Smooth muscle cell (in vitro differentiated cells): Measurements from ENCODE around the gene C16orf54. TPM values are rescaled to one million over a fixed set of nuclear protein-coding genes. Genes with fewer than 3 reads are reported as not detected.

Experiments
- DNase-seq: peaks from one replicate; lab custom pipeline; 2025; ENCODE audit not compliant: unreplicated experiment; lab: John Stamatoyannopoulos, UW
- H2AFZ ChIP-seq: fragments of 200-600 bp; sonication (generic); 2 replicates; pipeline ENCODE4 v1.6.0; 2016; ENCODE audit warnings: antibody characterized with exemption, low read depth, mild to moderate bottlenecking
- H3F3A ChIP-seq: fragments of 200-600 bp; sonication (generic); 2 replicates; pipeline ENCODE4 v1.6.0; 2017; ENCODE audit warnings: antibody characterized with exemption, low read depth
- H3K27ac ChIP-seq: fragments of 200-600 bp; sonication (generic); 2 replicates; pipeline ENCODE4 v1.5.1; 2016; ENCODE audit warnings: low read depth, mild to moderate bottlenecking
- H3K27me3 ChIP-seq: fragments of 200-600 bp; sonication (generic); 2 replicates; pipeline ENCODE4 v1.6.1; 2016; ENCODE audit warnings: low read depth, mild to moderate bottlenecking
- H3K36me3 ChIP-seq: fragments of 200-600 bp; sonication (generic); 2 replicates; pipeline ENCODE4 v1.5.1; 2016; ENCODE audit warnings: low read depth
- H3K4me1 ChIP-seq: fragments of 200-600 bp; sonication (generic); 2 replicates; pipeline ENCODE4 v1.5.1; 2016; ENCODE audit warnings: low read depth
- H3K4me2 ChIP-seq: fragments of 200-600 bp; sonication (generic); 2 replicates; pipeline ENCODE4 v1.6.0; 2016; ENCODE audit warnings: mild to moderate bottlenecking
- H3K4me3 ChIP-seq: fragments of 200-600 bp; sonication (generic); 2 replicates; pipeline ENCODE4 v1.5.1; 2016; ENCODE audit warnings: mild to moderate bottlenecking
- H3K79me2 ChIP-seq: fragments of 200-600 bp; sonication (generic); 2 replicates; pipeline ENCODE4 v1.6.0; 2016; ENCODE audit warnings: low read depth, mild to moderate bottlenecking
- H3K9ac ChIP-seq: fragments of 200-600 bp; sonication (generic); 2 replicates; pipeline ENCODE4 v1.6.0; 2016; ENCODE audit warnings: low read depth
- H3K9me3 ChIP-seq: fragments of 200-600 bp; sonication (generic); replicated peaks from 2 replicates; pipeline ENCODE4 v1.5.1; 2016; ENCODE audit warnings: low read depth
- H4K20me1 ChIP-seq: fragments of 200-600 bp; sonication (generic); 2 replicates; pipeline ENCODE4 v1.6.0; 2016; ENCODE audit warnings: low read depth
- WGBS: methylation state at CpG from one replicate; pipeline ENCODE4 v1.1.7; 2016; ENCODE audit warnings: low lambda C conversion rate; 5-methylcytosine and 5-hydroxymethylcytosine counted together
- polyA plus RNA-seq: library from polyadenylated mRNA; unstranded; fragments of >200 nt; fragmentation: Nextera tagmentation; extraction: Ambion mirVana; gene quantifications from 2 replicates; pipeline ENCODE4 v1.2.1, GENCODE V29; 2016
- total RNA-seq: library from RNA; depleted of rRNA; stranded (reverse); fragments of >200 nt; gene quantifications from 2 replicates; pipeline ENCODE4 v1.2.3, GENCODE V29; 2014
- TF ChIP-seq, protein P1 (sequence below): fragments of 200-600 bp; sonication (generic); IDR thresholded peaks from 2 replicates; pipeline ENCODE4 v1.5.1; 2017; ENCODE audit warnings: borderline replicate concordance, mild to moderate bottlenecking, antibody characterized with exemption; ENCODE audit not compliant: insufficient read depth, poor library complexity, severe bottlenecking

Gene C16orf54
- total and polyA plus RNA-seq, 2 experiments from 2014 or later = not detected

DNA sequence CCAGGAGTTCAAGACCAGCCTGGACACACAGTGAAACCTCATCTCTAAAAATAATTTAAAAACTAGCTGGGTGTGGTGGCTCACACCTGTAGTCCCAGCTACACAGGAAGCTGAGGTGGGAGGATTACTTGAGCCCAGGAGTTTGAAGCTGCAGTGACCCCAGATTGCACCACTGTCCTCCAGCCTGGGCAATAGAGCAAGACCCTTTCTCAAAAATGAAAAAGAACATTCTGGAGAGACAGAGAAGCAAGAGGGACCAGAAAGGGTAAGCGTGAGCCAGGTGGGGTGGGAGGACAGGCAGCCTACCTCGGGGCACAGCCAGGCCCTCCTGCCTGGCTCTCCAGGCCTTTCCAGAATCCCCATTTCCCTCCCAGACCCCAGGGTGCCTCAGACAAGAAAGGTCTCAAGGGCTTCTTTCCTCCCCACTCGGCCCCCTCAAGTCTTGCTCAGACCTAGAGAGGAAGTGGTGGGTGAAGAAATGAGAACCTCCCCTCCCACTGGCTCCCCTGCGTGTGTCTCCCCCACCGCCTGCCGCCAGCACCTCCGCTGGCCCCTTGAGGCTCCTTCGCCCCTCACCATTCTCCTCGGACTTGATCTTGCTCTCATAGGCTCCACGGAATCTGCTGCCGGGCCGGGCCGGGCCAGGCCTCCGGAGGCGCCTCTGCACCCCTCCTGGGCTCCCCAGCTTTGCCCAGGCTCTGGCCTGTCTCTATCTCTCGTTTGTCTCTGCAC lies 503 bp downstream of the C16orf54 start:
- H3K9ac ChIP-seq = no peak overlapping the region
- no peak overlapping the region for H3K4me2 ChIP-seq

DNA sequence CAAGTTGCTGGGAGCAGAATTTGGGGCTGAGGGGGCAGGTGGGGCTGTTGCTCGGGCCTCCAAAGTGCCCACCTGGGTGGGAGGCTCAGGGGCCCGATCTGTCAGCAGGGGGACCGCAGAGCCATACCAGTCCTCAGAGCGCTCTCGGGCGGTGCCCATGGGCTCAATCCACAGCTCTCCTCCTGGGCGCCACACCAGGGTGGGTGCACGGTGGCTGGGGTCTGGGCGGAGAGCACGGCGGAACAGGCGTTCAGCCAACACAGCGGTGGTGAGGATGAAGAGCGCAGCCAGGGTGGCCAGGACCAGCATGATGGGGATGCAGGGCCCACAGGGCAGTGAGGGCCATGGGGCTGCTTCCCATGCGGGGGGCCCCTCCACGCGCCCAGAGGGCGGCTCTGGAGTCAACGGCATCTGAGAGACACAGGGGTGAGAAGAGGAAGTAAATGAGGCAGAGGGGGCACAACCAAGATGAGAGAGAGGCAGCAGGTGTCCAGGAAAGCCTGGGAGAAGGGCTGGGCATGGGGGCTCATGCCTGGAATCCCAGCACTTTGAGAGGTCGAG lies 1.2 kb downstream of the C16orf54 start:
- H3K4me3 ChIP-seq = no peak overlapping the region
- no peaks in the 10 kb centered on the region for H3F3A ChIP-seq
- 92% methylated on average over 19 of the region's 20 CpGs for WGBS
- no peaks in the 10 kb centered on the region for H3K27me3 ChIP-seq
- DNase-seq = no peak
- no peaks in the 10 kb centered on the region for H3K36me3 ChIP-seq
- H3K27ac ChIP-seq = no peak overlapping the region
- H3K4me1 ChIP-seq = no peaks in the 10 kb centered on the region
- no peak overlapping the region for H2AFZ ChIP-seq
- no peak overlapping the region for H3K9ac ChIP-seq
- no peaks in the 10 kb centered on the region for H3K79me2 ChIP-seq
- no peak overlapping the region for H3K4me2 ChIP-seq
- no peaks in the 10 kb centered on the region for H4K20me1 ChIP-seq
- TF ChIP-seq, protein P1, sequence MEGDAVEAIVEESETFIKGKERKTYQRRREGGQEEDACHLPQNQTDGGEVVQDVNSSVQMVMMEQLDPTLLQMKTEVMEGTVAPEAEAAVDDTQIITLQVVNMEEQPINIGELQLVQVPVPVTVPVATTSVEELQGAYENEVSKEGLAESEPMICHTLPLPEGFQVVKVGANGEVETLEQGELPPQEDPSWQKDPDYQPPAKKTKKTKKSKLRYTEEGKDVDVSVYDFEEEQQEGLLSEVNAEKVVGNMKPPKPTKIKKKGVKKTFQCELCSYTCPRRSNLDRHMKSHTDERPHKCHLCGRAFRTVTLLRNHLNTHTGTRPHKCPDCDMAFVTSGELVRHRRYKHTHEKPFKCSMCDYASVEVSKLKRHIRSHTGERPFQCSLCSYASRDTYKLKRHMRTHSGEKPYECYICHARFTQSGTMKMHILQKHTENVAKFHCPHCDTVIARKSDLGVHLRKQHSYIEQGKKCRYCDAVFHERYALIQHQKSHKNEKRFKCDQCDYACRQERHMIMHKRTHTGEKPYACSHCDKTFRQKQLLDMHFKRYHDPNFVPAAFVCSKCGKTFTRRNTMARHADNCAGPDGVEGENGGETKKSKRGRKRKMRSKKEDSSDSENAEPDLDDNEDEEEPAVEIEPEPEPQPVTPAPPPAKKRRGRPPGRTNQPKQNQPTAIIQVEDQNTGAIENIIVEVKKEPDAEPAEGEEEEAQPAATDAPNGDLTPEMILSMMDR = no peak
- no peaks in the 10 kb centered on the region for H3K9me3 ChIP-seq

More for the DNA sequence above, 503 bp downstream of the C16orf54 start:
- Histone ChIP-seq H3K27me3 (no peaks in the 10 kb centered on the region), H3K27ac (no peak overlapping the region), H3K4me1 (no peaks in the 10 kb centered on the region), H3K79me2 (no peaks in the 10 kb centered on the region), H3K36me3 (no peaks in the 10 kb centered on the region), H3K4me3 (no peak overlapping the region), H2AFZ (no peak overlapping the region), H3K9me3 (no peaks in the 10 kb centered on the region), H4K20me1 (no peaks in the 10 kb centered on the region), H3F3A (no peaks in the 10 kb centered on the region)
- DNase-seq = no peak
- 81% methylated on average over 16 of the region's 16 CpGs for WGBS
- TF ChIP-seq, protein P1 = no peak

DNA sequence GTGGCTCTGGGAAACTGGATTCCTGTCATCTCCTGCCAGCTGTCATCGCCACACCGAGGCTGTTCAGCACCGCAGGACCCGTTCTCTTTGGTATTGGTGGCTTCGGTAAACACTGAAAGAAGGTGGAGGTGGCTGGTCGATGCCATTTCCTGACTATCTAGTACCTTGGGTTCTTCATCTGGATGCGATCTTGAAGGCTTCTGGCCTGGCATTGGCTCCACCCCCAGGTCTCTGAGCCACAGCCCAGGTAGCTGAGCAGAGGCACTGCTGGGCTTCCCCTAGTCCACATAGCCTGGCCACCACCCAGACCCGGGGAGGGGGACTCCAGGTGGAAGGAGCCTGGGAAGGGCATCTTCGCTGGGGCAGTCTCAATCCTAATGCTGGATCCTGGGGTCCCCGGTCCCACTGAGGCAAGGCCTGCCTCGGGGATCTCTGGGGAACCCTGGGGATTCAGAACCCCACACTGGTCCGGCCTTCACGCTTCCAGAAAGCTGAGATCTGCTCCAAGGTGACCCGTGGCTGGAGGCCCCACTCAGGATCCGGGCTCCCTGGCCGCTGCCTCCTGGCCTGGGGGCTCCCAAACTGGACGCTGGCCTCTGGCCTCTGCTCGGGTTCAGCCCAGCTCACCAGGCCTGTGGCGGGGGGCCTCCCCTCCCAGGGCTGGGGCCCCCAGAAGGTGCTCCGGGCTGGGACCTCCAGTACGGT lies 1.8 kb downstream of the C16orf54 start:
- no peaks in the 10 kb centered on the region for H3K36me3 ChIP-seq
- DNase-seq = no peak
- no peak overlapping the region for H3K27ac ChIP-seq
- 94% methylated on average over 21 of the region's 21 CpGs for WGBS
- H3K4me3 ChIP-seq = no peak overlapping the region
- no peaks in the 10 kb centered on the region for H3K9me3 ChIP-seq
- no peak overlapping the region for H2AFZ ChIP-seq
- no peaks in the 10 kb centered on the region for H3F3A ChIP-seq
- H4K20me1 ChIP-seq = no peaks in the 10 kb centered on the region
- H3K27me3 ChIP-seq = no peaks in the 10 kb centered on the region
- no peaks in the 10 kb centered on the region for H3K4me1 ChIP-seq
- no peak overlapping the region for H3K9ac ChIP-seq
- H3K4me2 ChIP-seq = no peak overlapping the region
- no peaks in the 10 kb centered on the region for H3K79me2 ChIP-seq
- TF ChIP-seq, protein P1 = no peak
